ENCODE results near the gene NR0B2.
A peak's percentile ranks its signal among the peaks of the same experiment; 100 is the strongest.
"Not testable (repeated sequence)": the region's sequence is repeated elsewhere in the genome, so short reads cannot be mapped to it uniquely, and the experiment has no call there.

NR0B2 gene

GRCh38 chr1:26888231-26888630 lies 25.5 kb downstream of the NR0B2 start:
- TF ChIP-seq ZNF274 (IDR thresholded peaks at IDR 0.05; ENCODE audit: low read depth, low read length): no peak
- no peak overlapping the region for H3K4me3 ChIP-seq (ENCODE audit: low read length)

- H3K4me3 ChIP-seq (ENCODE audit: low read length): no peak overlapping the region
- no peak for TF ChIP-seq ZNF274 (IDR thresholded peaks at IDR 0.05; ENCODE audit: low read depth, low read length)
Measured at GRCh38 chr1:26887125-26887524, 26.6 kb downstream of the NR0B2 start.

- TF ChIP-seq ZNF274 (IDR thresholded peaks at IDR 0.05; ENCODE audit: low read depth, low read length): no peak
- H3K4me3 ChIP-seq (ENCODE audit: low read length): no peak overlapping the region
Measured at GRCh38 chr1:26882696-26883463, 30.9 kb downstream of the NR0B2 start.

GRCh38 chr1:26881611-26882010 lies 32.2 kb downstream of the NR0B2 start:
- not testable (repeated sequence) for H3K4me3 ChIP-seq (ENCODE audit: low read length)

GRCh38 chr1:26879793-26880192 lies 34.0 kb downstream of the NR0B2 start:
- no peak overlapping the region for H3K4me3 ChIP-seq (ENCODE audit: low read length)
- no peak for TF ChIP-seq ZNF274 (IDR thresholded peaks at IDR 0.05; ENCODE audit: low read depth, low read length)

- TF ChIP-seq ZNF274 (IDR thresholded peaks at IDR 0.05; ENCODE audit: low read depth, low read length): no peak
- H3K4me3 ChIP-seq (ENCODE audit: low read length): no peak overlapping the region
Measured at GRCh38 chr1:26877326-26877725, 36.4 kb downstream of the NR0B2 start.

GRCh38 chr1:26874896-26875295 lies 38.9 kb downstream of the NR0B2 start:
- H3K4me3 ChIP-seq (ENCODE audit: low read length): no peak overlapping the region
- no peak for TF ChIP-seq ZNF274 (IDR thresholded peaks at IDR 0.05; ENCODE audit: low read depth, low read length)

GRCh38 chr1:26873097-26873496 lies 40.7 kb downstream of the NR0B2 start:
- not testable (repeated sequence) for H3K4me3 ChIP-seq (ENCODE audit: low read length)

- no peak for TF ChIP-seq ZNF274 (IDR thresholded peaks at IDR 0.05; ENCODE audit: low read depth, low read length)
- peak overlapping the region; percentile 75; the same call in 1 of the 2 replicates for H3K4me3 ChIP-seq (ENCODE audit: low read length)
Measured at GRCh38 chr1:26864610-26865480, 48.9 kb downstream of the NR0B2 start.

GRCh38 chr1:26863685-26864077 lies 50.1 kb downstream of the NR0B2 start:
- no peak for TF ChIP-seq ZNF274 (IDR thresholded peaks at IDR 0.05; ENCODE audit: low read depth, low read length)

GRCh38 chr1:26862781-26863684 lies 50.7 kb downstream of the NR0B2 start, which contains the start of gene SFN:
SFN (plus strand) TSS chr1:26863149; CDS start chr1:26863213, 64 bp downstream.
- TF ChIP-seq ZNF274 (IDR thresholded peaks at IDR 0.05; ENCODE audit: low read depth, low read length): no peak
- peak within 1 kb of the TSS; percentile 75; the same call in 1 of the 2 replicates for H3K4me3 ChIP-seq (ENCODE audit: low read length)

More at GRCh38 chr1:26863685-26864077, 50.1 kb downstream of the NR0B2 start:
- no peak overlapping the region; the same call in 1 of the 2 replicates for H3K4me3 ChIP-seq (ENCODE audit: low read length)

GRCh38 chr1:26861889-26862378 lies 51.8 kb downstream of the NR0B2 start:
- no peak overlapping the region for H3K4me3 ChIP-seq (ENCODE audit: low read length)
- no peak for TF ChIP-seq ZNF274 (IDR thresholded peaks at IDR 0.05; ENCODE audit: low read depth, low read length)

Data from GM08714 (cell line).